ENCODE results near the gene TFEC. TPM values are rescaled to one million over a fixed set of nuclear protein-coding genes. Genes with fewer than 3 reads are reported as not detected.
"Not testable (repeated sequence)": the region's sequence is repeated elsewhere in the genome, so short reads cannot be mapped to it uniquely, and the experiment has no call there.

The TFEC gene
- total RNA-seq, 1 experiment from 2014 or later: not detected

- H3K4me1 ChIP-seq (ENCODE audit: insufficient read depth, low read length); H3K56ac ChIP-seq (ENCODE audit: insufficient read length, low read depth, low read length); H3K27ac ChIP-seq (ENCODE audit: insufficient read length, low read depth, low read length); H3K27ac Mint-ChIP-seq; H3K4me3 Mint-ChIP-seq; H3K79me1 ChIP-seq (ENCODE audit: insufficient read depth, low read depth, low read length, poor library complexity, severe bottlenecking); H4K8ac ChIP-seq (replicated peaks; ENCODE audit: insufficient read length, low read depth, low read length); H4K20me1 ChIP-seq (ENCODE audit: control insufficient read depth, insufficient read depth, insufficient read length); H3K18ac ChIP-seq (ENCODE audit: insufficient read length, low read depth, low read length); H3K36me3 Mint-ChIP-seq (ENCODE audit: insufficient read depth in 1 of 3, low read depth in 3 of 3); H2AK5ac ChIP-seq (ENCODE audit: insufficient read length, low read length); H3K4me2 ChIP-seq (ENCODE audit: insufficient read depth, insufficient read length, low read length); H2BK12ac ChIP-seq (ENCODE audit: insufficient read length, low read depth, low read length); H3K27me3 ChIP-seq (ENCODE audit: insufficient read depth, low read length); H4K91ac ChIP-seq (ENCODE audit: insufficient read length, low read depth, low read length); H4K5ac ChIP-seq (ENCODE audit: insufficient read length, low read depth, low read length); H3K9ac ChIP-seq (ENCODE audit: extremely low read depth, insufficient read length, low read length); H3K9me3 Mint-ChIP-seq; H2AFZ ChIP-seq (ENCODE audit: low read length); H3K9me3 ChIP-seq (ENCODE audit: control insufficient read depth, low read depth, low read length); H3K79me2 ChIP-seq (ENCODE audit: insufficient read depth, low read length); H3K4me1 Mint-ChIP-seq; H3K4ac ChIP-seq (ENCODE audit: low read depth, low read length); H2BK5ac ChIP-seq (ENCODE audit: insufficient read length, low read length); H2BK120ac ChIP-seq (ENCODE audit: low read depth, low read length, poor library complexity, severe bottlenecking); H3K14ac ChIP-seq (ENCODE audit: insufficient read depth, low read length); H3T11ph ChIP-seq (ENCODE audit: low read length); H2BK15ac ChIP-seq (ENCODE audit: low read depth, low read length); H2BK20ac ChIP-seq (ENCODE audit: low read depth, low read length, poor library complexity, severe bottlenecking); H3K23me2 ChIP-seq (ENCODE audit: insufficient read length, low read depth, low read length, poor library complexity, severe bottlenecking); DNase-seq; H3K23ac ChIP-seq (ENCODE audit: insufficient read length, low read depth, low read length); H3K27me3 Mint-ChIP-seq (ENCODE audit: low read depth): not testable (repeated sequence)
- no CpG with 5 or more reads among the region's 3 CpGs for WGBS (ENCODE audit: extremely low coverage, insufficient read length, low lambda C conversion rate)
Observed at GRCh38 chr7:115929736-115930135, 100.8 kb downstream of the TFEC start.

Measured in H9 (cell line).